ENCODE results near the gene ZBTB20. TPM values are rescaled to one million over a fixed set of nuclear protein-coding genes. Genes with fewer than 3 reads are reported as not detected.
A peak's percentile ranks its signal among the peaks of the same experiment; 100 is the strongest.
"Not testable (repeated sequence)": the region's sequence is repeated elsewhere in the genome, so short reads cannot be mapped to it uniquely, and the experiment has no call there.

The ZBTB20 gene
- total RNA-seq, 4 donors from 2014 or later = 148 to 242 (median 188) TPM

GRCh38 chr3:114685161-114685560 lies 461.9 kb downstream of the ZBTB20 start:
- TF ChIP-seq POLR2A (IDR thresholded peaks at IDR 0.05) (no peak), CTCF (IDR thresholded peaks at IDR 0.05) (no peak)
- no peak overlapping the region for H3K4me3 ChIP-seq (replicated peaks in 1 of 3)
- H3K27me3 ChIP-seq = no peaks in the 10 kb centered on the region
- peak; percentile 5 to 21 for DNase-seq
- intact Hi-C loops (cut with DNase I) = no loop called here
- H3K36me3 ChIP-seq = no peaks in the 10 kb centered on the region
- peak overlapping the region in 1 of 3 donors; percentile 43 for H3K27ac ChIP-seq
- 68 to 82% methylated on average over 4 of the region's 4 CpGs for WGBS, 2 donors
- no peaks in the 10 kb centered on the region for H3K9me3 ChIP-seq
- peaks cover 7 to 19% of the 10 kb centered on the region in 2 donors for H3K4me1 ChIP-seq

GRCh38 chr3:114680299-114680698 lies 466.8 kb downstream of the ZBTB20 start:
- Histone ChIP-seq H3K27me3 (no peaks in the 10 kb centered on the region), H3K27ac (no peak overlapping the region), H3K4me1 (peaks cover under 1 to 6% of the 10 kb centered on the region in 2 donors), H3K4me3 (replicated peaks in 1 of 3) (no peak overlapping the region), H3K36me3 (no peaks in the 10 kb centered on the region), H3K9me3 (no peaks in the 10 kb centered on the region)
- intact Hi-C loops (cut with DNase I) = no loop called here
- DNase-seq = no peak
- 95 to 100% methylated on average over 1 of the region's 1 CpG for WGBS, 2 donors
- TF ChIP-seq POLR2A (IDR thresholded peaks at IDR 0.05) = no peak
- no peak for TF ChIP-seq CTCF (IDR thresholded peaks at IDR 0.05)

GRCh38 chr3:114679773-114680172 lies 467.3 kb downstream of the ZBTB20 start:
- H3K36me3 ChIP-seq; intact Hi-C loops (cut with DNase I); H3K4me1 ChIP-seq; H3K27ac ChIP-seq; H3K9me3 ChIP-seq; H3K27me3 ChIP-seq; DNase-seq; H3K4me3 ChIP-seq (replicated peaks in 1 of 3): not testable (repeated sequence)
- 98% methylated on average over 3 of the region's 3 CpGs for WGBS, 2 donors

GRCh38 chr3:114675104-114675503 lies 472.0 kb downstream of the ZBTB20 start:
- no peak overlapping the region for H3K4me3 ChIP-seq (replicated peaks in 1 of 3)
- H3K4me1 ChIP-seq = no peaks in the 10 kb centered on the region
- H3K27ac ChIP-seq = no peak overlapping the region
- TF ChIP-seq CTCF (IDR thresholded peaks at IDR 0.05) = no peak
- TF ChIP-seq POLR2A (IDR thresholded peaks at IDR 0.05) = no peak
- no peaks in the 10 kb centered on the region for H3K9me3 ChIP-seq
- intact Hi-C loops (cut with DNase I) = no loop called here
- no peaks in the 10 kb centered on the region for H3K36me3 ChIP-seq
- WGBS, 2 donors = 91% methylated on average over 4 of the region's 4 CpGs
- DNase-seq = no peak
- no peaks in the 10 kb centered on the region for H3K27me3 ChIP-seq

GRCh38 chr3:114674036-114674435 lies 473.1 kb downstream of the ZBTB20 start:
- WGBS, 2 donors = 74 to 83% methylated on average over 2 of the region's 2 CpGs
- Histone ChIP-seq H3K9me3 (no peaks in the 10 kb centered on the region), H3K36me3 (no peaks in the 10 kb centered on the region), H3K4me1 (peaks cover 0 to 8% of the 10 kb centered on the region in 2 donors), H3K4me3 (replicated peaks in 1 of 3) (no peak overlapping the region), H3K27ac (no peak overlapping the region), H3K27me3 (no peaks in the 10 kb centered on the region)
- intact Hi-C loops (cut with DNase I) = no loop called here
- no peak for DNase-seq
- TF ChIP-seq POLR2A (IDR thresholded peaks at IDR 0.05) = no peak
- TF ChIP-seq CTCF (IDR thresholded peaks at IDR 0.05) = no peak

- Histone ChIP-seq H3K9me3 (no peaks in the 10 kb centered on the region), H3K4me1 (peaks cover 2 to 13% of the 10 kb centered on the region in 2 donors), H3K36me3 (no peaks in the 10 kb centered on the region), H3K27ac (no peak overlapping the region), H3K27me3 (no peaks in the 10 kb centered on the region), H3K4me3 (replicated peaks in 1 of 3) (no peak overlapping the region)
- TF ChIP-seq POLR2A (IDR thresholded peaks at IDR 0.05) (no peak), CTCF (IDR thresholded peaks at IDR 0.05) (no peak)
- 84 to 89% methylated on average over 2 of the region's 2 CpGs for WGBS, 2 donors
- no peak for DNase-seq
- intact Hi-C loops (cut with DNase I) = no loop called here
These were observed 473.6 kb downstream of the ZBTB20 start for GRCh38 chr3:114673481-114673880.

All from thyroid gland (tissue), 4 donors.